HEK293 (cell line): ENCODE results near the gene ATP2A3.

Experiments
- CTCF ChIA-PET: fragments of 350-600 bp; formaldehyde crosslinking; extraction: SDS; loops from one replicate; lab custom pipeline; 2021; ENCODE audit warnings: antibody characterized with exemption; lab: Yijun Ruan, JAX
- POLR2A ChIA-PET: fragments of 300-600 bp; formaldehyde crosslinking; extraction: SDS; loops from one replicate; lab custom pipeline; 2020; ENCODE audit warnings: antibody characterized with exemption, inconsistent platforms; lab: Yijun Ruan, JAX
- H3K27ac ChIP-seq: fragments of 200-500 bp; sonication (Bioruptor generic); 2 replicates; pipeline ENCODE4 v1.5.1; 2014; ENCODE audit warnings: low read depth, low read length, control low read depth, inconsistent platforms; ENCODE audit errors: extremely low read depth
- H3K36me3 ChIP-seq, 2 experiments: fragments of 200-500 bp in 1 of 2; sonication (Bioruptor generic) in 1 of 2; 1 replicate in 1 of 2; 2 replicates in 1 of 2; pipeline ENCODE4 v1.5.1; 2014 to 2017; ENCODE audit warnings: inconsistent platforms in 2 of 2, low read length in 2 of 2; ENCODE audit not compliant: control insufficient read depth in 2 of 2, insufficient read depth in 1 of 2
- H3K4me1 ChIP-seq: fragments of 200-500 bp; sonication (Bioruptor generic); 2 replicates; pipeline ENCODE4 v1.5.1; 2014; ENCODE audit warnings: mild to moderate bottlenecking, low read length, inconsistent platforms; ENCODE audit not compliant: control insufficient read depth, insufficient read depth
- H3K4me3 ChIP-seq: 2 replicates; pipeline ENCODE4 v1.5.1; 2011; ENCODE audit warnings: low read depth, mild to moderate bottlenecking, control low read depth, low read length, moderate library complexity
- H3K9me3 ChIP-seq: fragments of 200-500 bp; sonication (Bioruptor generic); 2 replicates; pipeline ENCODE4 v1.5.1; 2014; ENCODE audit warnings: low read depth, low read length, inconsistent platforms; ENCODE audit not compliant: control insufficient read depth, insufficient read depth
- GLI4 ChIP-seq: fragments of 450-650 bp; formaldehyde crosslinking; IDR thresholded peaks from 2 replicates; pipeline ENCODE4 v1.5.1; 2016; ENCODE audit warnings: missing biosample characterization, missing genetic modification characterization
- HOXD13 ChIP-seq: sonication (generic); formaldehyde crosslinking; IDR thresholded peaks from 2 replicates; pipeline ENCODE4 v1.8.0; 2022; ENCODE audit warnings: missing genetic modification reagents, borderline replicate concordance
- IKZF3 ChIP-seq: fragments of 450-650 bp; IDR thresholded peaks from 2 replicates; pipeline ENCODE4 v1.5.0; 2018; ENCODE audit warnings: missing biosample characterization, mild to moderate bottlenecking, missing genetic modification characterization, moderate library complexity
- KLF10 ChIP-seq: fragments of 450-650 bp; IDR thresholded peaks from 2 replicates; pipeline ENCODE4 v1.5.1; 2018; ENCODE audit warnings: missing biosample characterization, mild to moderate bottlenecking, missing genetic modification characterization
- PRDM10 ChIP-seq: fragments of 450-650 bp; formaldehyde crosslinking; IDR thresholded peaks from 2 replicates; pipeline ENCODE4 v1.5.1; 2016; ENCODE audit warnings: missing biosample characterization, missing genetic modification characterization
- ZBTB10 ChIP-seq: fragments of 450-650 bp; formaldehyde crosslinking; IDR thresholded peaks from 2 replicates; pipeline ENCODE4 v1.5.1; 2016; ENCODE audit warnings: missing biosample characterization, missing genetic modification characterization
- ZBTB49 ChIP-seq: fragments of 450-650 bp; formaldehyde crosslinking; IDR thresholded peaks from 2 replicates; pipeline ENCODE4 v1.5.1; 2016; ENCODE audit warnings: missing biosample characterization, missing genetic modification characterization, low read depth
- ZFP37 ChIP-seq: fragments of 450-650 bp; formaldehyde crosslinking; IDR thresholded peaks from 2 replicates; pipeline ENCODE4 v1.5.1; 2016; ENCODE audit warnings: missing biosample characterization, missing genetic modification characterization
- ZNF16 ChIP-seq: fragments of 450-650 bp; formaldehyde crosslinking; IDR thresholded peaks from 2 replicates; pipeline ENCODE4 v1.5.1; 2016; ENCODE audit warnings: low read depth, missing biosample characterization, missing genetic modification characterization
- ZNF24 ChIP-seq: fragments of 450-650 bp; formaldehyde crosslinking; IDR thresholded peaks from 2 replicates; pipeline ENCODE4 v1.5.1; 2016; ENCODE audit warnings: missing biosample characterization, missing genetic modification characterization
- ZNF510 ChIP-seq: fragments of 450-650 bp; formaldehyde crosslinking; IDR thresholded peaks from 2 replicates; pipeline ENCODE4 v1.5.1; 2018; ENCODE audit warnings: mild to moderate bottlenecking, missing genetic modification characterization, missing biosample characterization; ENCODE audit not compliant: insufficient replicate concordance
- ZNF555 ChIP-seq: fragments of 450-650 bp; formaldehyde crosslinking; conservative IDR thresholded peaks from 2 replicates; pipeline ENCODE4 v1.5.1; 2017; ENCODE audit warnings: missing biosample characterization, mild to moderate bottlenecking, missing genetic modification characterization, inconsistent platforms
- ZNF629 ChIP-seq: fragments of 450-650 bp; formaldehyde crosslinking; IDR thresholded peaks from 2 replicates; pipeline ENCODE4 v1.5.1; 2017; ENCODE audit warnings: missing biosample characterization, missing genetic modification characterization
- ZNF658 ChIP-seq: fragments of 450-650 bp; formaldehyde crosslinking; IDR thresholded peaks from 2 replicates; pipeline ENCODE4; 2016; ENCODE audit warnings: missing biosample characterization, missing genetic modification characterization
- ZNF660 ChIP-seq: fragments of 450-650 bp; IDR thresholded peaks from 2 replicates; pipeline ENCODE4 v1.5.1; 2018; ENCODE audit warnings: missing biosample characterization, mild to moderate bottlenecking, missing genetic modification characterization
- ZNF704 ChIP-seq: fragments of 450-650 bp; formaldehyde crosslinking; IDR thresholded peaks from 2 replicates; pipeline ENCODE4 v1.5.1; 2016; ENCODE audit warnings: missing biosample characterization, missing genetic modification characterization
- ZNF785 ChIP-seq: fragments of 450-650 bp; formaldehyde crosslinking; IDR thresholded peaks from 2 replicates; pipeline ENCODE4 v1.5.1; 2016; ENCODE audit warnings: missing biosample characterization, missing genetic modification characterization
- ZNF792 ChIP-seq: fragments of 450-650 bp; formaldehyde crosslinking; IDR thresholded peaks from 2 replicates; pipeline ENCODE4 v1.5.1; 2016; ENCODE audit warnings: missing biosample characterization, missing genetic modification characterization
- ZSCAN18 ChIP-seq: fragments of 450-650 bp; formaldehyde crosslinking; IDR thresholded peaks from 2 replicates; pipeline ENCODE4 v1.5.1; 2016; ENCODE audit warnings: missing biosample characterization, missing genetic modification characterization
- ZSCAN4 ChIP-seq: fragments of 450-650 bp; formaldehyde crosslinking; IDR thresholded peaks from 2 replicates; pipeline ENCODE4 v1.5.1; 2017; ENCODE audit warnings: missing biosample characterization, missing genetic modification characterization

Gene ATP2A3

GRCh38 chr17:3943240-3943891, 20.9 kb downstream of the ATP2A3 start:
- no peak overlapping the region for H3K4me3 ChIP-seq
- peaks cover 3% of the 10 kb centered on the region; the same call in 1 of the 2 replicates for H3K4me1 ChIP-seq
- POLR2A ChIA-PET: no interaction called here
- H3K27ac ChIP-seq: no peak overlapping the region
- no peak for TF ChIP-seq ZNF629 (tag by site-specific recombination)
- TF ChIP-seq ZNF785: no peak
- TF ChIP-seq ZBTB10 (tag by site-specific recombination): no peak
- TF ChIP-seq ZBTB49: no peak
- TF ChIP-seq ZNF24 (tag by site-specific recombination): no peak
- TF ChIP-seq GLI4 (tag by site-specific recombination): no peak
- TF ChIP-seq, all 188 proteins: peak for 0
- H3K36me3 ChIP-seq: peaks cover 0 to 5% of the 10 kb centered on the region in 2 experiments; a peak in 1 of 3 replicates
- CTCF ChIA-PET: interaction anchor here (0.7 to 1.8 kb wide), 3 partner anchors 9 to 1347 kb away, joined by 3 to 8 read pairs (median 4); no protein-coding TSS in a partner anchor
- H3K9me3 ChIP-seq: no peaks in the 10 kb centered on the region

GRCh38 chr17:3940965-3941698, 23.1 kb downstream of the ATP2A3 start:
- H3K4me3 ChIP-seq: no peak overlapping the region
- H3K4me1 ChIP-seq: peaks cover 3% of the 10 kb centered on the region; the same call in 1 of the 2 replicates
- ChIA-PET CTCF (no interaction called here), POLR2A (interaction anchor here (0.5 kb wide), 1 partner anchor 13 kb away, joined by 4 read pairs; no protein-coding TSS in a partner anchor)
- H3K36me3 ChIP-seq: peaks cover 0 to 17% of the 10 kb centered on the region in 2 experiments; a peak in 1 of 3 replicates
- no peaks in the 10 kb centered on the region for H3K9me3 ChIP-seq
- no peak overlapping the region for H3K27ac ChIP-seq
- TF ChIP-seq ZFP37 (tag by site-specific recombination): no peak
- TF ChIP-seq KLF10 (tag by site-specific recombination): no peak
- no peak for TF ChIP-seq ZSCAN18 (tag by site-specific recombination)
- TF ChIP-seq ZNF510 (tag by site-specific recombination): no peak
- no peak for TF ChIP-seq ZNF555 (tag by site-specific recombination)
- TF ChIP-seq ZNF16 (tag by site-specific recombination): no peak
- no peak for TF ChIP-seq ZNF658 (tag by site-specific recombination)
- TF ChIP-seq ZNF660 (tag by site-specific recombination): no peak
- no peak for TF ChIP-seq IKZF3 (tag by site-specific recombination)
- no peak for TF ChIP-seq ZNF704 (tag by site-specific recombination)
- no peak for TF ChIP-seq HOXD13
- TF ChIP-seq PRDM10 (tag by site-specific recombination): no peak
- TF ChIP-seq ZSCAN4 (tag by site-specific recombination): no peak
- no peak for TF ChIP-seq ZNF792 (tag by site-specific recombination)
